ENCODE results near the gene DEPDC7.

Gene DEPDC7

DNA sequence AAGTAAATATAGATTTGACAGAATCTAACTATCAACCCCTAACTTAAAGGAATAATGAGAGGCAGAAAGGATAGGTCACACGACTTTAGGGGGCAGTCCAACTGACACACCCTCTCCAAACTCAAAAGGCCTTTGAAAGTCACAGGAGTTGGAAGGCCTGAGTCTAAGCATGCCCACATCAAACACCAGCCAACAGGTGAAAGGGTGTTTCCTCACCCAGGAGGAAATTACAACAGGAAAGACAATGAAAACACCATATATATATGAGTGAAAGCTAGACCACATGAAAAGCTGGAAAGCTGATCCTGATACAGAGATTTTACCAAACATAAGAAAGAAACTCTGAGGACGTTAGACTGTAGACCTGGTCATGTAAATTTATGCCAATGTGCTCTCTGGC is 10.5 kb upstream of the DEPDC7 start:
- H3K4me3 ChIP-seq (ENCODE audit: low read depth, low read length): no peak overlapping the region
- TF ChIP-seq, protein P1, sequence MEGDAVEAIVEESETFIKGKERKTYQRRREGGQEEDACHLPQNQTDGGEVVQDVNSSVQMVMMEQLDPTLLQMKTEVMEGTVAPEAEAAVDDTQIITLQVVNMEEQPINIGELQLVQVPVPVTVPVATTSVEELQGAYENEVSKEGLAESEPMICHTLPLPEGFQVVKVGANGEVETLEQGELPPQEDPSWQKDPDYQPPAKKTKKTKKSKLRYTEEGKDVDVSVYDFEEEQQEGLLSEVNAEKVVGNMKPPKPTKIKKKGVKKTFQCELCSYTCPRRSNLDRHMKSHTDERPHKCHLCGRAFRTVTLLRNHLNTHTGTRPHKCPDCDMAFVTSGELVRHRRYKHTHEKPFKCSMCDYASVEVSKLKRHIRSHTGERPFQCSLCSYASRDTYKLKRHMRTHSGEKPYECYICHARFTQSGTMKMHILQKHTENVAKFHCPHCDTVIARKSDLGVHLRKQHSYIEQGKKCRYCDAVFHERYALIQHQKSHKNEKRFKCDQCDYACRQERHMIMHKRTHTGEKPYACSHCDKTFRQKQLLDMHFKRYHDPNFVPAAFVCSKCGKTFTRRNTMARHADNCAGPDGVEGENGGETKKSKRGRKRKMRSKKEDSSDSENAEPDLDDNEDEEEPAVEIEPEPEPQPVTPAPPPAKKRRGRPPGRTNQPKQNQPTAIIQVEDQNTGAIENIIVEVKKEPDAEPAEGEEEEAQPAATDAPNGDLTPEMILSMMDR (IDR thresholded peaks at IDR 0.05; ENCODE audit: low read depth, low read length): no peak

DNA sequence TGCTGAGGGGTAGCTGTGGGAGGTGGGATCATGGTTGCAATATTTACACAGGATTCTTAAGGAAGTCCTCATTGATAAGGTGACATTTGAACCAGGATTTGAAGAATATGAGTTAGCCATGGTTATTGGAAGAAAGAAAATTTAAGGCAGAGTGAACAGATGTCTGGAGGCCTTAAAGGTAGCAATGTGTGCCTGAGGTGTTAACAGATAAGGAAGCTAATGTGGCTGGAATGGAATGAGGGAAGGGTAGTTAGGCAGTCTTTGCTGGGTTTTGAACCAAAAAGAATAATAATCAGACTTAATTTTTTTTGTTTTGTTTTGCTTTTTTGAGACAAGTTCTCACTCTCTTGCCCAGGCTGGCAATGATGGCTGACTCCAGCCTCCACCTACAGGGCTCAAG is 9.7 kb upstream of the DEPDC7 start:
- no peak overlapping the region for H3K4me3 ChIP-seq (ENCODE audit: low read depth, low read length)
- TF ChIP-seq, protein P1 (IDR thresholded peaks at IDR 0.05; ENCODE audit: low read depth, low read length): no peak

DNA sequence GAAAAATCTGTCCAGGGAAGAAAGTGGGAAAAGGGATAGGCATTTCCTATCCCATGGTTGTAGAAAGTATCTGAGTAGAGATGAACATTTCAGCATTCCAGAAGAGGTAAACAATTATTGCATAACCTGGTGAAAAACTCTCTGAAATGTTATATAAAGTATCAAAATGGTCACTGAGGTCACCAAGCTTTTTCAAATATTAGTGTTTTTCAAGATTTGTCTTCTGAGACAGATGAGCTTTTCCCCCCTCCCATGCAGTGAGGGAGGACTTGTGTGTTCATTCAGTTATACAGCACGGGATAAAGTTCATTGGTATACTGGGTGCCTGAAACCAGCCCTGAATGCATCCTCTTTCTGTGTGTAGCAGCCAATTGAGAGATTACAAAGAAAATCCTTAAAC is 1.9 kb upstream of the DEPDC7 start:
- H3K4me3 ChIP-seq (ENCODE audit: low read depth, low read length): no peak overlapping the region
- TF ChIP-seq, protein P1 (IDR thresholded peaks at IDR 0.05; ENCODE audit: low read depth, low read length): no peak

DNA sequence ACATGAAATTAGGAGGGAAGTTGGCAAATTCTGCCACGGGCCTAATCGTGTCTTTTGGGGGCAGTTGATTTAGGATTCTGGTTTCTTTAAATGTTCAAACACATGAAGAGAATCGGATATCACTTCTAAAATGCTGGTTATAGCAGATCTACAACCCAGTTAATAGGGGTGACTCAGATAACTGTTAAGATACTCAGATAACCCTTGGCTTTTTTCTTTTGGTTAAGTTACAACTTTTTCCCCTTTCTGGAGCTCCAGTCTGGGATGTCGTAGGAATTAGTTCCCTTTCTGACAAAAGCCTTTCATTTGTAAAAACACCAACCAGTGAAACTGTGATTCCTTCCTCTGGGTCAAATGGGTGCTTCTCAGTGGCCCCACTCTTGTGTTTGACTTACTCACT is 976 bp downstream of the DEPDC7 start:
- H3K4me3 ChIP-seq (ENCODE audit: low read depth, low read length): peak overlapping the region; percentile 66
- TF ChIP-seq, protein P1 (IDR thresholded peaks at IDR 0.05; ENCODE audit: low read depth, low read length): no peak

DNA sequence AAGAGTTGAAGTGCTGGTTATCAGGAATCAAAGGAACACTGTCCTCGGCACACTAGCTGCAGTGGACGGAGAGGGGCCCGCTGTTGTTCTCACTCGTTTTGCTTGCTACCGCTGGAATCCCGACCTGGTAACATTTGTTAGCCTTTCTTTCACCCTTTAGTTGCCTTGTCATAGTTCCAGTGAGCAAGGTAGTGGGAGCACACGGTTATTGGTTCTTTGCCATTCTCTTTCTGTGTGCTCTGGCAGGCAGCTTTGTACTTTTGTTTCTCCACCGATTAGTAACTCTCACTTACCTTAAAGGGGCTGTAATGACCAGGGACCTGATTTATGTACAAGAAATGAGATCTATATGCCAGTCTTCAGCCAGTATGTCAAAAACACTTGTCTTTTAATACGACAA is 1.8 kb downstream of the DEPDC7 start:
- TF ChIP-seq, protein P1 (IDR thresholded peaks at IDR 0.05; ENCODE audit: low read depth, low read length): no peak
- peak overlapping the region; percentile 13; the same call in 1 of the 2 replicates for H3K4me3 ChIP-seq (ENCODE audit: low read depth, low read length)

DNA sequence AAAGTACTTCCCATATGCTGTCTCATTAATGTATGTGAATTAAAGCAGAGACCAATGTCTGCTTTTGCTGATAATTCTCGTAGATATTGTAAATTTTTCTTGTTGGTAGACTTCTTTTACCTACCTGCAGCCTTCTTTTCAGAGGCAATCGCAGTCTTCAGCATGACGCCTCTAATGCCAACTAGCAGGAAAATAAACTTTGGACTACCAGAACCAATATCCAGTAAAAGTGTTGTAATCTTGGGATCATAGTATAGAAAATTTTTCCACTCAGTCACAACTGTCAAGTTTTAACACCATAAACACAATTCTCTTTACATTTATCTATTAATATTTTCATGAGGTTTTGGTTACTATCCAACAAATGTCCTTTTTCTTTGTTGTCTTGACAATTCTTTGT is 2.3 kb downstream of the DEPDC7 start:
- no peak overlapping the region for H3K4me3 ChIP-seq (ENCODE audit: low read depth, low read length)
- TF ChIP-seq, protein P1 (IDR thresholded peaks at IDR 0.05; ENCODE audit: low read depth, low read length): no peak

DNA sequence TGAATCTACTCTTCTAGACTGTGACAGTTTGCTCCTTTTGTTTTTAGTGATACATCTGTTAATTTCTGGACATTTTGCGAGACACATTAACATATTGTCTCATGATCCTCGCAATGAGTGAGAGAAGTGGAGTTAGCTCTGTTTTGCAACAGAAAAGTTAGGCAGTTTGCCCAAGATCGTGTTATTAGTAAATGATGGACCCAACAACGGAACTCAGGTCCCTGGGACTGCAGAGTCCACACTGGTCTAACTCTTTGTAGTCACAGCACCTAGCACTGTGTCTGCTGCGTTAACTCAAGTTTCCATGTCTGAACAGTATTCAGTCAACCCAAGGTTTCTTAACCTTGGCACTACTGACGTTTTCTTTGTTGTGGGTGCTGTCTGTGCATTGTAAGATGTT is 3.2 kb downstream of the DEPDC7 start:
- TF ChIP-seq, protein P1 (IDR thresholded peaks at IDR 0.05; ENCODE audit: low read depth, low read length): no peak
- no peak overlapping the region for H3K4me3 ChIP-seq (ENCODE audit: low read depth, low read length)

All from WI38 (cell line).